HuH-7 (cell line): ENCODE measurements around the gene PGLYRP1.

Experiments used
- DNase-seq: peaks from one replicate; pipeline ENCODE4 v3.0.0; 2011; ENCODE audit warnings: low spot score

PGLYRP1 gene, protein sequence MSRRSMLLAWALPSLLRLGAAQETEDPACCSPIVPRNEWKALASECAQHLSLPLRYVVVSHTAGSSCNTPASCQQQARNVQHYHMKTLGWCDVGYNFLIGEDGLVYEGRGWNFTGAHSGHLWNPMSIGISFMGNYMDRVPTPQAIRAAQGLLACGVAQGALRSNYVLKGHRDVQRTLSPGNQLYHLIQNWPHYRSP

GRCh38 chr19:46022431-46023310 is at the start of gene PGLYRP1:
Gene PGLYRP1 (minus strand): TSS chr19:46023053. CDS start chr19:46023021, 32 bp downstream.
- no peak for DNase-seq

GRCh38 chr19:46069806-46070341 is 47.0 kb upstream of the PGLYRP1 start:
- no peak for DNase-seq

GRCh38 chr19:46068345-46069258 is 45.7 kb upstream of the PGLYRP1 start:
- DNase-seq = no peak

GRCh38 chr19:46067691-46068090 is 44.8 kb upstream of the PGLYRP1 start:
- DNase-seq = no peak

GRCh38 chr19:46066471-46066870 is 43.6 kb upstream of the PGLYRP1 start:
- DNase-seq = no peak

- DNase-seq = no peak
Measured at GRCh38 chr19:46065486-46066071, 42.7 kb upstream of the PGLYRP1 start.

DNA sequence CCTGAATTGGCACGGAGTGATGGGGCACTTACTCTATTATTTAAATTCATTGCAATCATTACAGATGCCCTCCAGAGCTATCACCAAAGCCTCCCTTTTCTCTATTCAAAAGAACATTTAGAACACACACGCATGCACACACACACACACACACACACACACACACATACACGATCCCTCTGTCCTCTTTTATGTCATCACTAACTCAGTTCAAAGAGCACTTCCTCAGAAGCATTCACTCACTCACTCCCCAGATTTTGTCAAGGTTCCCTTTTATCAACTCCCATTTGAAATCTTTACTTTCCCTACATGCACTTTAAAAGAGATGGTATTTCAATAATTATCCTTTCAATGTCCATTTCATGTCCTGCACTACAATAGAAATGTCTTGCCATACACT is 40.3 kb upstream of the PGLYRP1 start:
- DNase-seq = no peak

DNA sequence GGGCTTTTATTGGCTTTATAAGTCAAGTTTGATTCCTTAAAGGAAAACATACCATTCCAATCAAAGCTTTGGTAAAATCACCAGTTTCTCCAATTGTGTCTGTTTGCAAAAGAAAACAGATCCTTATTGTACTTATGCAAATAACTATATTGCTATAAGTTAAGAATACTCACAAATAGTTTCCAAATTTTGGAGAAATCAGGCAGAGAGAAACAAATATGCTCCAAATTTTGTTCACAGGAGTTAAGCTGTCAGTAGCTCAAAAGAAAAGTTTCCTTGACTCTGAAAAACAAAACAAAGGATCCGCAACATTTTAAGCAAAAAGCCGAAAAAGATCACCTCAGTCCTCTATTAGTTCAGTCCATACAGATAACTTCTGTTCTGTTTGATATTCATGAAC is 37.2 kb upstream of the PGLYRP1 start:
- DNase-seq = no peak

- no peak for DNase-seq
Measured at GRCh38 chr19:46058778-46059177, 35.9 kb upstream of the PGLYRP1 start.

- DNase-seq = no peak
Measured at GRCh38 chr19:46056536-46056935, 33.7 kb upstream of the PGLYRP1 start.

DNA sequence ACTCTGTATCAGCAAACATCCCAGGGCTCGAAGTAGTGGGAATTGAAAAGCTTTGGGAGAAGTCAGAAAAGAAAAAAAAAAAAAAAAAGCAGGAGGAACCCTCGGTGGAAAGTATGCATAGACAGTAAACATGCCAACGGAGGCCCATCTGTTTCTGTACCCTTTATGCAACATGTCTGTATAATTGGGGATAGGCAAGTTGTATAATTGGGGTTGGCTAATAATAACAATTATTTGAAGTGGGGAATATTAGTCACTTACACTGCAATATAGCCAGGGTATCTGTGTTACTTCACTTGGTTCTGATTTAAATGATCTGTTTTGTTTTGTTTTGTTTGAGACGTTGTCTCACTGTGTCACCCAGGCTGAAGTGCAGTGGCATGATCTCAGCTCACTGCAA is 30.0 kb upstream of the PGLYRP1 start:
- no peak for DNase-seq

DNA sequence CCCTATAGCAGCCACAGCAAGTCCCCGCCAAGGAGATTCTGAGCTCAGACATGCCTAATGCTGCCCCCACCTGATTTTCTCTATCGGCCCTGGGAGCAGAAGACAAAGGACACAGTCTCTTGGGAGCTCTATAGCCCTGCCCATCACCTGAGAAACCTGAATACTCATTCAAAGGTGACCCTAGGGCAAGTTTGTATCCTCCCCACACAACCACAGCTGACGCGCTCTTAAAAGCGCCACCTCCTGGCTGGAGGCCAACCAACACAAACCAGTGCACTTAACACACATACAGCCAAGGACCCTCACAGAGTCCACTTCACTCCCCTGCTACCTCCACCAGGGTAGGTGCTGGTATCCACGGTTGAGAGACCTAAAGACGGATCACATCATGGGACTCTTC is 26.7 kb upstream of the PGLYRP1 start:
- no peak for DNase-seq

- no peak for DNase-seq
Measured at GRCh38 chr19:46043519-46043918, 20.7 kb upstream of the PGLYRP1 start.

DNA sequence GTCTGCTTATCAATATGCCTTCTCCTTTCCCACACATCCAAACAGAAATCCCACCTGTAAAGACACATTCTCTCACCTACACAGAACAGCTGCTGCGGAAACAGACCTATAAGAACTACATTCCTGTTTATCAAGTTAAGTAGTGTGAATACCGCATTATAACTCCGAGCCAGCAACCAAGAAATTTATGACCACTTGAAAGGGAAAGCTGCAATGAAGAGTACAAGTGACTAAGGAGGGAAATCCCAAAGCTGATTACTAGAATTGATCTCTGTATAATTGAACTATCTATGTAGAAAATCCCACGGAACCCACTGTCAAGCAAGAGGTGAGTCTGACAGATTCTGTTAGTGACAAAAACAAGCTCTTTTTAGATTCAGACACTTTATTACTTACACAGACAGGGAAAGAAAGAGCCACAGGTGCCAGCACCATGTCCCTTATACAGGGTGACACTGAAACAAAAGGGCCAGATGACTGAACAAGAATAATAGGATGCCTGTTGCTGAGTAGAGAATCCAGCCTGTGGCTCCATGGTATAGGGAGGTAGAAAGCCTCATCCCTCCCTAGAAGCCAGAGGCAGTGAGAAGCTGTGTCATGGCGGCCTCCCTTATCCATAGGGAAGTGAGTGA is 19.5 kb upstream of the PGLYRP1 start:
- no peak for DNase-seq

DNA sequence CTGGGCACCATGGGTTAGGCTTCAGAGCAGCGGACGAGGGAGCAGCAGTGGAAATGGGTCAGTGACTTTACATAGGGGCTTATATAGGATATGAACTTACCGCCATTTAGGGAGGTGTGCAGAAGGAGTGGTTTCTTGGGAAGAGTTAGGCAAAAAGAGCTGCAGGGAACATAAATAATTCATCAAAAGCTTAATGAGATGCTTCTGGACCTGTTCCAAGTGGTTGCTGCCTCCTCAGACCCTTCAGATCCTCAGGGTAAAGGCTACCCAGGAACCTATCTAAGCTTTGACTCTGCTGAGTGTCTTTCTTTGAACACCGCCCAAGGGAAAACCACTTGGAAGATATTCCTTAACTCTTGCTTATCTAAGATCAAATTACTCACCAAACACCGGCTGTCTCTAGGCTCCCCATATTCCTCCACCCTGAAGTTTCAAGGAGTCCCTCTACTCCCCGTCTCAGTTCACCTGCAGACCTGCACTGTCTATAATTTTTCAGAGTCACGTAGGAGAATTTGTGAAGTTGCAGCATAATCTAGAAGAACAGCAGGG is 18.2 kb upstream of the PGLYRP1 start, which contains the start of gene IGFL4:
Gene IGFL4 (minus strand): TSS at position 51 of the 549 bp plus-strand sequence. CDS start 40 bp downstream, at position 11.
- no peak for DNase-seq

DNA sequence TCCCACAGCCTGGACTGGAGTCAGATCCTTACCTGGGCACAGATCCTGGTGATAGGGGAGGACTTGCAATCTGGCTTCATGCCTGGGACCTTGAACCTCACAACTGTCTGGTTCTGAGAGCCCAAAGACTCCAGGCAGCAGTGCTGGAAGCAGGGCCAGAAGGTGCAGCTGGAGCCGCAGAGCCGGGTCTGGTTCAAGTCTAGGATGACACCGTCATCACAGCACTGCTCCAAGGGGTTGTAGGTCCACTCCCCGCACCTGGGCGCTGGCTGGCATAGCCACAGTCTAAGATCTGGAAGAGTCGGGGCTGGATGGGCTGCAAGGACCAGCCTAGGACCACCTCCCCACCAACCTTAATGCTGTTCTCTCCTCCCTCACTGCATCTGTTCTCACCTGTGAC is 17.3 kb upstream of the PGLYRP1 start:
- no peak for DNase-seq

DNA sequence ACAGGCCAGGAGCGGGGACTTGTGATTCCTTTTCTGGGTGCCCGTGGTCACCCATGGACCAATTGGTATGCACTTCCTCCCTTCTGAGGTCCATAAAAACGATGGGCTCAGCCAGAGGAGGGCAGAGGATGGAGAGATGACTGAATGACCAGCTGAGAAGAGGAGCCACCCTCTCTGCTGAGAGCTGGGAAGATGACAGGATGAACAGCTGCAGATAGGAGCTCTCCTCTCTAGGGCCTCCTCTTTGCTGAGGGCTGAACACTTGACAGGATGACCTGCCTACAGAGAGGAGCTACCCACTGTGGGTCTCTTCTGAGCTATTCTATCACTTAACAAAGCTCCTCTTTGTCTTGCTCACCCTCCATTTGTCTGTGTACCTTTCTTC is 13.9 kb upstream of the PGLYRP1 start:
- DNase-seq = no peak

GRCh38 chr19:46035986-46036743 is 13.3 kb upstream of the PGLYRP1 start:
- no peak for DNase-seq

GRCh38 chr19:46035546-46035945 is 12.7 kb upstream of the PGLYRP1 start:
- no peak for DNase-seq

DNA sequence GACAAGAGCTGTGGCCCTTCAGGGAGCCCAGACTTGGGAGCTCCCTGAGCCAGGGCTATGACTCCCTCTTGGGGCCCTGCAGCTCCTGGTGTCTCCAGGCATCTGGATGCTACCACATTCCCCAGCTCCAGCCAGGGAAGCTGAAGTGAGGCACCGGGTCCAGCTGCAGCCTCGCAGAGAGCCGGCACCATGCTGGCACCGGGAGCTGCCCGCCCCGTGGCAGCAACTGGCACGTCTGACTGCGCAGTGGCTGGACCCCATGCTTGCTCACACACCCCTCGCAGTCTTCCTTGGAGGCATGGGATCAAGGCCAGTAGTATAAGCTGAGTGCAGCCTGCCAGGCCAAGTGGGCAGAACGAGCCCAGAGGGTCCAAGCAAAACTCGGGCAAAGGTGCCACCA is 10.5 kb upstream of the PGLYRP1 start:
- DNase-seq = no peak
